Ishikawa (cell line): ENCODE results near the gene FGD6.

ENCODE experiments used
- CEBPB ChIP-seq: IDR thresholded peaks from 2 replicates; pipeline ENCODE4 v1.6.1; 2012
- EGR1 ChIP-seq: IDR thresholded peaks from 2 replicates; pipeline ENCODE4 v1.6.1; 2012
- EP300 ChIP-seq: IDR thresholded peaks from 2 replicates; pipeline ENCODE4 v1.6.1; 2012; ENCODE audit warnings: borderline replicate concordance
- NFIC ChIP-seq: IDR thresholded peaks from 2 replicates; pipeline ENCODE4 v1.6.1; 2012
- RAD21 ChIP-seq: IDR thresholded peaks from 2 replicates; pipeline ENCODE4 v1.6.1; 2012; ENCODE audit warnings: low read depth
- TAF1 ChIP-seq: IDR thresholded peaks from 2 replicates; pipeline ENCODE4 v1.6.1; 2012; ENCODE audit warnings: low read depth, mild to moderate bottlenecking
- ZBTB7A ChIP-seq: IDR thresholded peaks from 2 replicates; pipeline ENCODE4 v1.6.1; 2012; ENCODE audit warnings: low read depth
- TF ChIP-seq, protein P1 (sequence below): IDR thresholded peaks from 2 replicates; pipeline ENCODE4 v1.6.1; 2012
- TF ChIP-seq, protein P2 (sequence below): IDR thresholded peaks from 2 replicates; pipeline ENCODE4 v1.6.1; 2012; ENCODE audit warnings: low read depth, mild to moderate bottlenecking

GRCh38 chr12:95257541-95257940 lies 40.3 kb upstream of the FGD6 start:
- TF ChIP-seq RAD21 (no peak), EP300 (no peak), ZBTB7A (no peak), NFIC (no peak), CEBPB (no peak), EGR1 (no peak), TAF1 (no peak)
- TF ChIP-seq, protein P1, sequence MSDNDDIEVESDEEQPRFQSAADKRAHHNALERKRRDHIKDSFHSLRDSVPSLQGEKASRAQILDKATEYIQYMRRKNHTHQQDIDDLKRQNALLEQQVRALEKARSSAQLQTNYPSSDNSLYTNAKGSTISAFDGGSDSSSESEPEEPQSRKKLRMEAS, result no peak
- TF ChIP-seq, protein P2, sequence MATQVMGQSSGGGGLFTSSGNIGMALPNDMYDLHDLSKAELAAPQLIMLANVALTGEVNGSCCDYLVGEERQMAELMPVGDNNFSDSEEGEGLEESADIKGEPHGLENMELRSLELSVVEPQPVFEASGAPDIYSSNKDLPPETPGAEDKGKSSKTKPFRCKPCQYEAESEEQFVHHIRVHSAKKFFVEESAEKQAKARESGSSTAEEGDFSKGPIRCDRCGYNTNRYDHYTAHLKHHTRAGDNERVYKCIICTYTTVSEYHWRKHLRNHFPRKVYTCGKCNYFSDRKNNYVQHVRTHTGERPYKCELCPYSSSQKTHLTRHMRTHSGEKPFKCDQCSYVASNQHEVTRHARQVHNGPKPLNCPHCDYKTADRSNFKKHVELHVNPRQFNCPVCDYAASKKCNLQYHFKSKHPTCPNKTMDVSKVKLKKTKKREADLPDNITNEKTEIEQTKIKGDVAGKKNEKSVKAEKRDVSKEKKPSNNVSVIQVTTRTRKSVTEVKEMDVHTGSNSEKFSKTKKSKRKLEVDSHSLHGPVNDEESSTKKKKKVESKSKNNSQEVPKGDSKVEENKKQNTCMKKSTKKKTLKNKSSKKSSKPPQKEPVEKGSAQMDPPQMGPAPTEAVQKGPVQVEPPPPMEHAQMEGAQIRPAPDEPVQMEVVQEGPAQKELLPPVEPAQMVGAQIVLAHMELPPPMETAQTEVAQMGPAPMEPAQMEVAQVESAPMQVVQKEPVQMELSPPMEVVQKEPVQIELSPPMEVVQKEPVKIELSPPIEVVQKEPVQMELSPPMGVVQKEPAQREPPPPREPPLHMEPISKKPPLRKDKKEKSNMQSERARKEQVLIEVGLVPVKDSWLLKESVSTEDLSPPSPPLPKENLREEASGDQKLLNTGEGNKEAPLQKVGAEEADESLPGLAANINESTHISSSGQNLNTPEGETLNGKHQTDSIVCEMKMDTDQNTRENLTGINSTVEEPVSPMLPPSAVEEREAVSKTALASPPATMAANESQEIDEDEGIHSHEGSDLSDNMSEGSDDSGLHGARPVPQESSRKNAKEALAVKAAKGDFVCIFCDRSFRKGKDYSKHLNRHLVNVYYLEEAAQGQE, result no peak
